Caco-2 (cell line): ENCODE measurements around the gene NXPH3. TPM values are rescaled to one million over a fixed set of nuclear protein-coding genes. Genes with fewer than 3 reads are reported as not detected.
"Not testable (repeated sequence)": the region's sequence is repeated elsewhere in the genome, so short reads cannot be mapped to it uniquely, and the experiment has no call there.

Source experiments
- BruUV-seq: library from RNA; stranded (reverse); fragments of 400-500 nt; replicated peaks from 2 replicates; lab custom pipeline; 2021; lab: Mats Ljungman, UMichigan
- CTCF ChIA-PET: fragments of 300-600 bp; sonication (Branson Sonifier 250); formaldehyde crosslinking; loops from one replicate; lab custom pipeline; 2022; ENCODE audit warnings: antibody characterized with exemption; lab: Charles Lee
- POLR2A ChIA-PET: fragments of 300-600 bp; sonication (Branson Sonifier 250); formaldehyde crosslinking; loops from one replicate; lab custom pipeline; 2022; ENCODE audit warnings: antibody characterized with exemption; lab: Charles Lee
- DNase-seq, 2 experiments: peaks; one replicate each; pipeline versions ENCODE4 v3.0.0 to v3.0.0-alpha.2; 2020 to 2022
- H3K27me3 ChIP-seq: replicated peaks from 2 replicates; pipeline ENCODE4 v1.6.0; 2011; ENCODE audit warnings: low read length; ENCODE audit not compliant: control insufficient read depth, insufficient read depth
- H3K36me3 ChIP-seq: 2 replicates; pipeline ENCODE4 v1.5.1; 2011; ENCODE audit warnings: low read length; ENCODE audit not compliant: control insufficient read depth, insufficient read depth
- H3K4me1 ChIP-seq: fragments of 250-450 bp; sonication (Bioruptor Pico); 2 replicates; pipeline ENCODE4 v1.5.1; 2020; ENCODE audit warnings: mild to moderate bottlenecking
- H3K4me3 ChIP-seq: 2 replicates; pipeline ENCODE4 v1.5.1; 2011; ENCODE audit warnings: low read depth, mild to moderate bottlenecking, control low read depth, low read length
- H3K9me3 ChIP-seq: fragments of 250-450 bp; sonication (Bioruptor Pico); 2 replicates; pipeline ENCODE4 v1.5.1; 2020; ENCODE audit warnings: mild to moderate bottlenecking, moderate library complexity
- H3K27ac Mint-ChIP-seq: one replicate; pipeline ENCODE4 v1.8.0; 2022; ENCODE audit warnings: mixed read lengths; ENCODE audit not compliant: unreplicated experiment
- H3K27me3 Mint-ChIP-seq: one replicate; pipeline ENCODE4 v1.8.0; 2022; ENCODE audit warnings: mixed read lengths; ENCODE audit not compliant: insufficient read depth, unreplicated experiment
- H3K36me3 Mint-ChIP-seq: one replicate; pipeline ENCODE4 v1.8.0; 2022; ENCODE audit warnings: mild to moderate bottlenecking, mixed read lengths; ENCODE audit not compliant: insufficient read depth, unreplicated experiment
- H3K4me1 Mint-ChIP-seq: one replicate; pipeline ENCODE4 v1.8.0; 2022; ENCODE audit warnings: low read depth, mixed read lengths; ENCODE audit not compliant: unreplicated experiment
- H3K4me3 Mint-ChIP-seq: one replicate; pipeline ENCODE4 v1.8.0; 2022; ENCODE audit warnings: mild to moderate bottlenecking, moderate library complexity, mixed read lengths; ENCODE audit not compliant: unreplicated experiment
- H3K9me3 Mint-ChIP-seq: one replicate; pipeline ENCODE4 v1.8.0; 2022; ENCODE audit warnings: mixed read lengths; ENCODE audit not compliant: unreplicated experiment
- intact Hi-C: fragments of 100-400 bp; cut with micrococcal nuclease; formaldehyde crosslinking; loops from one replicate; pipeline ENCODE4 v1.10.0; 2022; ENCODE audit not compliant: unreplicated experiment
- total RNA-seq: library from RNA; stranded (reverse); gene quantifications from 2 replicates; pipeline ENCODE4 v1.2.3, GENCODE V29; 2022
- TF ChIP-seq, protein P1 (sequence below), 2 experiments: fragments of 200-600 bp in 1 of 2; IDR thresholded peaks; 1 replicate in 1 of 2; 2 replicates in 1 of 2; pipeline versions ENCODE4 v1.5.1 to v1.8.0; 2011 to 2022; ENCODE audit warnings: antibody characterized with exemption in 1 of 2, control low read depth in 1 of 2, inconsistent platforms in 1 of 2, low read depth in 1 of 2, low read length in 1 of 2, mild to moderate bottlenecking in 1 of 2, moderate library complexity in 1 of 2; ENCODE audit not compliant: insufficient read depth in 1 of 2, severe bottlenecking in 1 of 2, unreplicated experiment in 1 of 2

The NXPH3 gene
- total RNA-seq, 1 experiment from 2014 or later: 2.0 TPM

- peaks cover 17% of the 10 kb centered on the region for H3K27me3 Mint-ChIP-seq
Observed at GRCh38 chr17:49566668-49567071, 9.0 kb upstream of the NXPH3 start.

GRCh38 chr17:49567104-49567521 lies 8.6 kb upstream of the NXPH3 start:
- H3K4me3 Mint-ChIP-seq: no peak overlapping the region
- H3K4me1 Mint-ChIP-seq: peaks cover 7% of the 10 kb centered on the region
- H3K4me3 ChIP-seq: no peak overlapping the region
- no peaks in the 10 kb centered on the region; the same call in 1 of the 2 replicates for H3K27me3 ChIP-seq
- H3K27ac Mint-ChIP-seq: no peak overlapping the region
- POLR2A ChIA-PET: interaction anchor here (1.0 kb wide), 1 partner anchor 197 kb away, joined by 5 read pairs; the partner anchor contains the start of gene FAM117A
- no peaks in the 10 kb centered on the region for H3K9me3 ChIP-seq
- H3K36me3 ChIP-seq: no peaks in the 10 kb centered on the region
- BruUV-seq: no TSS peak
- peaks cover 20% of the 10 kb centered on the region for H3K27me3 Mint-ChIP-seq
- CTCF ChIA-PET: interaction anchor here (0.5 to 2.9 kb wide), 27 partner anchors 10 to 316 kb away, joined by 3 to 67 read pairs (median 6); partner anchors contain the start of genes FAM117A, NGFR, PHB1 and SLC35B1
- H3K9me3 Mint-ChIP-seq: no peaks in the 10 kb centered on the region
- peaks cover 4% of the 10 kb centered on the region for H3K4me1 ChIP-seq
- peaks cover 6% of the 10 kb centered on the region for H3K36me3 Mint-ChIP-seq
- no peak for DNase-seq
- TF ChIP-seq, protein P1, sequence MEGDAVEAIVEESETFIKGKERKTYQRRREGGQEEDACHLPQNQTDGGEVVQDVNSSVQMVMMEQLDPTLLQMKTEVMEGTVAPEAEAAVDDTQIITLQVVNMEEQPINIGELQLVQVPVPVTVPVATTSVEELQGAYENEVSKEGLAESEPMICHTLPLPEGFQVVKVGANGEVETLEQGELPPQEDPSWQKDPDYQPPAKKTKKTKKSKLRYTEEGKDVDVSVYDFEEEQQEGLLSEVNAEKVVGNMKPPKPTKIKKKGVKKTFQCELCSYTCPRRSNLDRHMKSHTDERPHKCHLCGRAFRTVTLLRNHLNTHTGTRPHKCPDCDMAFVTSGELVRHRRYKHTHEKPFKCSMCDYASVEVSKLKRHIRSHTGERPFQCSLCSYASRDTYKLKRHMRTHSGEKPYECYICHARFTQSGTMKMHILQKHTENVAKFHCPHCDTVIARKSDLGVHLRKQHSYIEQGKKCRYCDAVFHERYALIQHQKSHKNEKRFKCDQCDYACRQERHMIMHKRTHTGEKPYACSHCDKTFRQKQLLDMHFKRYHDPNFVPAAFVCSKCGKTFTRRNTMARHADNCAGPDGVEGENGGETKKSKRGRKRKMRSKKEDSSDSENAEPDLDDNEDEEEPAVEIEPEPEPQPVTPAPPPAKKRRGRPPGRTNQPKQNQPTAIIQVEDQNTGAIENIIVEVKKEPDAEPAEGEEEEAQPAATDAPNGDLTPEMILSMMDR (IDR thresholded peaks at IDR 0.05; ENCODE audit: insufficient read depth in 1 of 2, low read depth in 1 of 2, low read length in 1 of 2, severe bottlenecking in 1 of 2, unreplicated experiment in 1 of 2): no peak
- intact Hi-C loops: loop anchor here (5.0 kb wide), 3 partner anchors 195 to 430 kb away; partner anchors contain the start of genes DLX3 and FAM117A

More at GRCh38 chr17:49566668-49567071, 9.0 kb upstream of the NXPH3 start:
- TF ChIP-seq, protein P1 (IDR thresholded peaks at IDR 0.05; ENCODE audit: insufficient read depth in 1 of 2, low read depth in 1 of 2, low read length in 1 of 2, severe bottlenecking in 1 of 2, unreplicated experiment in 1 of 2): no peak
- DNase-seq: no peak
- H3K4me1 ChIP-seq: peaks cover 4% of the 10 kb centered on the region
- ChIA-PET CTCF (interaction anchor here (1.0 to 2.9 kb wide), 6 partner anchors 10 to 159 kb away, joined by 3 to 30 read pairs (median 7); partner anchors contain the start of gene SLC35B1), POLR2A (no interaction called here)
- intact Hi-C loops: loop anchor here (5.0 kb wide), 3 partner anchors 196 to 431 kb away; partner anchors contain the start of genes DLX3 and FAM117A
- Mint-ChIP-seq H3K4me3 (no peak overlapping the region), H3K27ac (no peak overlapping the region), H3K36me3 (peaks cover 6% of the 10 kb centered on the region), H3K4me1 (peaks cover 5% of the 10 kb centered on the region), H3K9me3 (no peaks in the 10 kb centered on the region)
- no TSS peak for BruUV-seq
- no peaks in the 10 kb centered on the region for H3K36me3 ChIP-seq
- no peaks in the 10 kb centered on the region; the same call in 1 of the 2 replicates for H3K27me3 ChIP-seq
- H3K4me3 ChIP-seq: no peak overlapping the region
- H3K9me3 ChIP-seq: no peaks in the 10 kb centered on the region

- Mint-ChIP-seq H3K4me3 (peak overlapping the region; percentile 73), H3K4me1 (peaks cover 7% of the 10 kb centered on the region), H3K36me3 (peaks cover 6% of the 10 kb centered on the region), H3K27ac (no peak overlapping the region), H3K9me3 (no peaks in the 10 kb centered on the region), H3K27me3 (peaks cover 19% of the 10 kb centered on the region)
- POLR2A ChIA-PET: interaction anchor here (1.0 kb wide), 1 partner anchor 196 kb away, joined by 5 read pairs; the partner anchor contains the start of gene FAM117A
- H3K4me3 ChIP-seq: peak overlapping the region; percentile 41
- intact Hi-C loops: loop anchor here (1.0 to 5.0 kb wide), 7 partner anchors 50 to 429 kb away; partner anchors contain the start of genes DLX3 and FAM117A
- no peaks in the 10 kb centered on the region for H3K9me3 ChIP-seq
- TF ChIP-seq, protein P1 (IDR thresholded peaks at IDR 0.05; ENCODE audit: insufficient read depth in 1 of 2, low read depth in 1 of 2, low read length in 1 of 2, severe bottlenecking in 1 of 2, unreplicated experiment in 1 of 2): peak; percentile 99 to 100
- BruUV-seq: no TSS peak
- CTCF ChIA-PET: interaction anchor here (0.5 to 1.8 kb wide), 27 partner anchors 9 to 315 kb away, joined by 3 to 67 read pairs (median 5); partner anchors contain the start of genes FAM117A, NGFR, PHB1 and SLC35B1
- no peaks in the 10 kb centered on the region; the same call in 1 of the 2 replicates for H3K27me3 ChIP-seq
- peaks cover 4% of the 10 kb centered on the region for H3K4me1 ChIP-seq
- no peaks in the 10 kb centered on the region for H3K36me3 ChIP-seq
- DNase-seq: peak; percentile 97 to 99
Observed at GRCh38 chr17:49567871-49568694, 7.6 kb upstream of the NXPH3 start.

GRCh38 chr17:49568695-49569047 lies 7.0 kb upstream of the NXPH3 start:
- not testable (repeated sequence) for H3K27me3 ChIP-seq, DNase-seq, H3K4me1 ChIP-seq, BruUV-seq, H3K9me3 ChIP-seq, H3K27ac Mint-ChIP-seq, H3K36me3 ChIP-seq, H3K9me3 Mint-ChIP-seq, H3K36me3 Mint-ChIP-seq, H3K4me3 ChIP-seq, H3K4me1 Mint-ChIP-seq
- ChIA-PET POLR2A (interaction anchor here (1.9 kb wide), 1 partner anchor 195 kb away, joined by 5 read pairs; the partner anchor contains the start of gene FAM117A), CTCF (interaction anchor here (1.8 to 3.5 kb wide), 3 partner anchors 129 to 195 kb away, joined by 6 to 114 read pairs (median 11); partner anchors contain the start of gene FAM117A)
- intact Hi-C loops: loop anchor here (1.0 to 5.0 kb wide), 7 partner anchors 50 to 429 kb away; partner anchors contain the start of genes DLX3 and FAM117A
- peak overlapping the region; percentile 73 for H3K4me3 Mint-ChIP-seq
- peaks cover 25% of the 10 kb centered on the region for H3K27me3 Mint-ChIP-seq
